GM19468 (cell line): ENCODE data around the gene S100A12.

ENCODE experiments used
- ATAC-seq: cut with Tn5 transposase; IDR thresholded peaks from one replicate; pipeline ENCODE4 v1.9.1; 2021; ENCODE audit warnings: mild to moderate bottlenecking, moderate library complexity, moderate number of reproducible peaks; ENCODE audit not compliant: unreplicated experiment; ENCODE audit errors: extremely low read depth

S100A12 gene

GRCh38 chr1:153397051-153397923 lies 21.9 kb upstream of the S100A12 start:
- no peak for ATAC-seq

GRCh38 chr1:153396461-153396860 lies 21.0 kb upstream of the S100A12 start:
- ATAC-seq = no peak

GRCh38 chr1:153395776-153396175 lies 20.4 kb upstream of the S100A12 start:
- no peak for ATAC-seq

- no peak for ATAC-seq
These were observed 19.8 kb upstream of the S100A12 start for GRCh38 chr1:153395136-153395685.

- no peak for ATAC-seq
These were observed 19.0 kb upstream of the S100A12 start for GRCh38 chr1:153394391-153394790.

- no peak for ATAC-seq
These were observed 18.5 kb upstream of the S100A12 start for GRCh38 chr1:153393926-153394325.

GRCh38 chr1:153392822-153393221 lies 17.4 kb upstream of the S100A12 start:
- ATAC-seq = no peak

GRCh38 chr1:153392258-153392657 lies 16.8 kb upstream of the S100A12 start:
- ATAC-seq = no peak

- ATAC-seq = no peak
These were observed 15.7 kb upstream of the S100A12 start, which contains the start of gene S100A8 for GRCh38 chr1:153390938-153391710. TSS of gene S100A8 (minus strand) at chr1:153391073. CDS start at chr1:153390535, 538 bp downstream.

GRCh38 chr1:153389973-153390879 lies 14.8 kb upstream of the S100A12 start:
- no peak for ATAC-seq

- ATAC-seq = no peak
These were observed 14.0 kb upstream of the S100A12 start for GRCh38 chr1:153389401-153389800.

GRCh38 chr1:153387785-153388184 lies 12.4 kb upstream of the S100A12 start:
- no peak for ATAC-seq

GRCh38 chr1:153387001-153387400 lies 11.6 kb upstream of the S100A12 start:
- no peak for ATAC-seq

- no peak for ATAC-seq
These were observed 11.1 kb upstream of the S100A12 start for GRCh38 chr1:153386500-153386901.

GRCh38 chr1:153384958-153385580 lies 9.6 kb upstream of the S100A12 start:
- ATAC-seq = no peak

- ATAC-seq = no peak
These were observed 5.3 kb upstream of the S100A12 start for GRCh38 chr1:153380711-153381110.

GRCh38 chr1:153379591-153379990 lies 4.2 kb upstream of the S100A12 start:
- no peak for ATAC-seq

GRCh38 chr1:153374071-153374470 lies 1.4 kb downstream of the S100A12 start:
- no peak for ATAC-seq

- ATAC-seq = no peak
These were observed 2.9 kb downstream of the S100A12 start for GRCh38 chr1:153372571-153372970.
